IPS-11a (cell line): ENCODE measurements around the gene ROM1.
A peak's percentile ranks its signal among the peaks of the same experiment; 100 is the strongest.
"Not testable (repeated sequence)": the region's sequence is repeated elsewhere in the genome, so short reads cannot be mapped to it uniquely, and the experiment has no call there.

Source experiments
- H3K4me3 ChIP-seq: one replicate; pipeline ENCODE4 v1.5.1; 2013; ENCODE audit warnings: low read depth, low read length, control low read depth

The ROM1 gene

DNA sequence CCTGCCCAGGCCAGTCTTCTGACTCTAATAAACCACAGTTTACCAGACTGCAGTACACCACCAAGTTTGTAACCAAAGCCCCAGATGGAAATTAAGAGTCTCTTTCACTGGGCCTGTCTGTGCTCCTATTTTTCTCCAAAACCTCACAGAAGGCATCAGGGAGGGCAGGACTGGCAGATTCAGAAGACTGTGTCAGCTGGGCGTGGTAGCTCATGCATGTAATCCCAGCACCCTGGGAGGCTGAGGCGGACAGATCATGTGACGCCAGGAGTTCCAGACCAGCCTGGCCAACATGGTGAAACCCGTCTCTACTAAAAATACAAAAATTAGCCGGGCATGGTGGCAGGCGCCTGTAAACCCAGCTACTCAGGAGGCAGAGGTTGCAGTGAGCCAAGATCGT, 27.7 kb upstream of the ROM1 start:
- not testable (repeated sequence) for H3K4me3 ChIP-seq

DNA sequence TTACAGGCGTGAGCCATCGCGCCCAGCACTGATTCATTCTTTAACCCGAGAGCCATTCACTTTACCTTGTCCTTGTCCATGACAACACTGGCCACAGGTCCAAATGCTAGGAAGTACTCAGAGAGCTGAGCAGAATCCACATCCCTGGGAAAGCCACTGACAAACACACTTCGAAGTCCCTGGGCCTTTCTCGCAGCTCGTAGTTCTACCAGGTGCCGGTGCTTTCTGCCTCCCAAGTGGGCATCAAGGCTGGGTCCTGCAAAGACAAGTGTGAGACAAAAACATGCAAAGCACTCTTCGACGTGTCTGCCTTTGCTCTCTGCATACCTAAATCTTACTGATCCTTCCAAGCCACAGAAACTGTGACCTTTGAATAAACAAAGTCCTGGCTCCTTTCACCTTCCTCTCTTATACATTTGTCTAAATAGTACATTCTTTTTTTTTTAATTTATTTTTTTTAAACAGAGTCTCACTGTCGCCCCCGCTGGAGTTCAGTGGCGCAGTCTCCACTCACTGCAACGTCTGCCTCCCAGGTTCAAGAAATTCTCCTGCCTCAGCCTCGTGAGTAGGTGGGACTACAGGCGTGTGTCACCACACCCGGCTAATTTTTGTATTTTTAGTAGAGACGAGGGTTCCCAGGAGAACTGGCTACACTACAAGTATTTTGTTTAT, 24.0 kb upstream of the ROM1 start:
- no peak overlapping the region for H3K4me3 ChIP-seq

DNA sequence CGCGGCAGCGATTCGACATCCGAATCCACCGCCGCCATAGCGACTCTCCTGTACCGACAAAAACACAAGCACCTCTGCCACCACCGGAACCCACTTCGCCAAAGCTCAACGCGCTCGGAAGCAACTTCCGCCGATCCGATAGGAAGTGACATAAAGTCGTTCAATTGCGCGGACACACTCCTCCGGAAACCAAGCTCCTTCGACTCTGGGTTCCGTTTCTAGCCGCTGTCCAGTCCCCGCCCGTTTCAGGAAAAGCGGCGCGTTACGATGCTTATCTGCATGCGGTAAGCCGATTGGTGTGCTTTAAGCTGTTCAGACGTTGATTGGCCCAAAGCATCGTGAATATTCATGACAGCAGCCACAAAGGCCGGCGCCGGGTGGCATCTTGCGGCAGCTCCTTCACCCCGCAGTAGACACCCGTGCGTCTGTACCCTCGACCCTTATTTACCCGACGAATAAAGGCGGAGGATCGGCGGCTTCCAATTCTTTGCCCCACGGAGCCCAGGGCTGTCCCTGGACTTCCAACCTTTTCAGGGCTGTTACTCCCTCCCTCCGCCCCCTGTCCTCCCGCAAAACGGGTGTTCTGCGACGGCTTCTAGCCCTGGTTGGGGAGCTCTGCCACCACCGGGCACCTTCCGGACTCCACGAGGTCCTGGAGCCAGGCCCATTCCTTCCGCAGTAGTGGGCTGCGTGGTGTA, 21.5 kb upstream of the ROM1 start, which contains the start of gene TUT1:
Gene TUT1, minus strand, starts transcription at position 76 of the 698 bp plus-strand sequence. Its CDS starts 38 bp downstream, at position 38.
- H3K4me3 ChIP-seq: peak within 1 kb of the TSS; percentile 94

DNA sequence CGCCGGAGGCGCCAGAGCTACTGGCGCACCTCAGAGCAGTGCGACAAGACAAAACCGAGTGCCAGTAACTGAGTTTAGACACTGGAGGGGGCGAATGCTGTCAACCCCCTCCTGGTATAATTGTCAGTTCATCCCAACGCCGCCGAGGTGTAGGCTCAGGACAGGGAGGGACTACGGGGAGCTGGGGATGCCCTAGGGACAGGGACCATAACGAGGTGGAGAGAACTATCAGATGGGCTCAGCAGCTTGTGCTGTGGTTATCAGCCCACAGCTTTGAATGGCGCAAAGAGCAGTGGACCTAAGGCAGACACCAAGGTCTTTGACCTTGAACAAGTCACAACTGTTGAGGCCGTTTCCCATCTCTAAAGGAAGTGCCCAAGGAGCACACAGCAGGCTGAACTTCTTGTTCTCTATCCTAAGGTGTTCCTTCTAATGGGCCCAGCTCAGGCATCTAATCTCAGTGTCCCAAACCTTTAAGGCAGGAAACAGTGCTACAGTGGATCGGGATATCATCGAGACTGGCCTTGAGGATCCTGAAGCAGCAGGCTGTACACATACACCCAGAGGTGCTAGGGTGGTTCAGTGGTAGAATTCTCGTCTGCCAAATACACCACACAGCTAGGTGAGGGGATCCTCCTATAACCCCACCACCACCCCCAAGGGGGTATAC, 20.8 kb upstream of the ROM1 start:
- peak overlapping the region; percentile 55 for H3K4me3 ChIP-seq

DNA sequence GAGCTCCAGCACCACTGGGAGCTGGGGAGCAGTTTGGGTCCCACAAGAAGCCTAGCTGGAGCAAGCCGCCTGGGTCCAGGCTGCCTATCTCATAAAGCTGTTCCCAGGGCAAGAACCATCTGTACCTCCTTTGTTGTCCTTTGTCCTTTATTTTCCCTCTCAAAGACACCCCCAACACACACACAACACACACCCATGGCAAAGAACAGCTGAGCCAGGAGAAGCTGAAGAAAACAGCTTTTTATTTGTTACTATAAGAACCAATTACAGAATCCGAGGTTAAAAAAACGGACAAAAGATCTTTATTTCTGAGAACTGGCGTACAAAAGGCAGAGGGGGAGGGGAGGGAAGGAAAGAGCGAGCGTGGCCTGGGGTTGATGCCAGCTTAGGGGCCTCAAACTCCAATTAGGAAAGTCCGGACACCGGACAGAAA, 20.1 kb upstream of the ROM1 start:
- no peak overlapping the region for H3K4me3 ChIP-seq

DNA sequence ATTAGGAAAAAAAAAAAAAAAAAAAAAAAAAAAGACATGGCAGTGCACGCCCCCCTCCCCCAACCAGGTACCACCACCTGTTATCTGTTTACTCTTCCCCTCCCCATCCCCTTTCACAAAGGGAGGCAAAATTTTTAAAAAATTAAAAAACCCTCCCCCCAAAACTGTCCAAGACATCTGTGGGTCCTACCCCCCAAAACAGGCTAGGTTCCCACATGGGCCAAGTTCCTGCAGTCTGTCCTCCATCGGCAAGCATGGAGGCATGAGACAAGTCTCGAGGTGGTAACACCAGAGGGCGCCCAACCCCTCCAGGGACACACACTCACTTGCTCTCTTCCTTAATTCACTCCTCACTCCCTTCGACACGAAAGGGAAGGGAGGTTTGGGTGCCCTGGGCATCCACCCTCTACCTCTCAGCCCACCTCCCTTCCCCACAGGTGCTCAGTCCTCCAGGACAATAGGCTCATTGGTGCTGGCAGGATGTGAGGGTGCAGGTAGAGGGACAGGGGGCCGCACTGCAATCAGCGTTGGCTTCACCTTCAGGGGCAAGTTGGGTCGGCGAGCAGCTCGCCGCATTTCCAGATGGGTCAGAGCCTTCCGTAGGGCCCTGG, 19.5 kb upstream of the ROM1 start:
- no peak overlapping the region for H3K4me3 ChIP-seq

DNA sequence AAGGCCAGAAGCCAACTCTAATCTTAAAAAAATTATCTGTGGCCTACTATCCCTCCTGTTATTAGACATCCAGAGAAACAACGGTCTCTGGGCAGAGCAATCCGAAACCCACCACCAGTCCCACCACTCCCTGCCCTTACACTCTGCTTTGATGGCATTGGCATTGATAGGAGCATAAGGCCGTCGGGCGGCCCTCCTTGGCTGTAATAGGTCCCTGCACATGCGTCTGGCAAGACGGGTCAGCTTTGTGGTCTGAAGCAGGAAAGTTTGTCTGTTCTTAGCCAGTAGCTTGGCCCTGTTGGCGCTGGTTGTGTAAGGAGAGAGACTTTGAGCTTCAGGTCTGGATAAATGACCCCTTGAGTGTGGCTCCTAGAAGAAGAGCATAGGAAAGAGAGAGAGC, 17.9 kb upstream of the ROM1 start:
- no peak overlapping the region for H3K4me3 ChIP-seq

DNA sequence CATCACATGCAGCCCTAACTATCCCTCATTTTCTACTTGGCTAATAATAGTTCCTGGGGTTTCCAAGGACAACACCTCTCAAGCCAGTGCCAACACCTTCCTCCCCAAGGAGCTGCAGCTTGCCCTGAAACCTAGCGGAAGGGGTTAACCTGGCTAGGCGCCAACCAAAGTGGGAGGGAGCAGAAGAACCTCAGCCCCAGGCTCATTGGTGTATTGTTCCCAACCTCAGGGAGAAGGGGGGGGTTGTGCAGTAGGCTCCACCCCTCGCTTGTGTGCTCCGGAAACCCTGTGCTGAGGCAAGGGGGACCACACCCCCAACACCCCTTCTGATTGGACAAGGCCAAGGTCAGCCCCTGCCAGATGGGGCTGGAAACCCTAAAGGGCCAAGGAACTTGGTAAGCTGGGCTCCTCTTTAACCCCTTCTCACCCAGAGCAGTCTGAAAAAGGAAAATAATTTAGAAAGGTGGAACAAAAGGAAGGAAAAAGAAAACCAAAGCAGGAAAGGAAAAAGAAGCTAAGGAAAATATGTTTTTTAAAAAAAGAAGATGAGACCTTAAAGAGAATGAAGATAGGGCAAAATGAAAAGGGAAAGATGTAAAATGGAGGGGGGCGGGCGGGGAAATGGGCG, 13.9 kb upstream of the ROM1 start:
- H3K4me3 ChIP-seq: no peak overlapping the region

DNA sequence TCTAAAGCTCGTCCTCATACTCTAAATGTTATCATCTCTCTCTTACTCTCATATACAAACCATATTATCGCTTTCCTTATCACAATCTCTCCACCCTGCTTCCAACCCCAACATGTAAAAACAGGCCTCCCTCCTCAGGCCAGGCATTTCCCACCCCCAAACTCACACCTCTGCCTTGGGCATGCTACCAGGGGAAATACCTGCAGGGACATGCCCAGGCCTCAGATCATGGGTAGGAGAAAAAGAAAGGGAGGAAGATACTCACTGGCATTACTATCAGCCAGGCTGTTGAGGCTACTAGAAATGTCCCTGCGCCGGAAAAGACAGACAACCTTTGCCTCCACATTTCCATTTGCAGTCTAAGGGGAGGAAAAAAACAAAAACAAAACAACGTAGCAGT, 13.2 kb upstream of the ROM1 start:
- no peak overlapping the region for H3K4me3 ChIP-seq

DNA sequence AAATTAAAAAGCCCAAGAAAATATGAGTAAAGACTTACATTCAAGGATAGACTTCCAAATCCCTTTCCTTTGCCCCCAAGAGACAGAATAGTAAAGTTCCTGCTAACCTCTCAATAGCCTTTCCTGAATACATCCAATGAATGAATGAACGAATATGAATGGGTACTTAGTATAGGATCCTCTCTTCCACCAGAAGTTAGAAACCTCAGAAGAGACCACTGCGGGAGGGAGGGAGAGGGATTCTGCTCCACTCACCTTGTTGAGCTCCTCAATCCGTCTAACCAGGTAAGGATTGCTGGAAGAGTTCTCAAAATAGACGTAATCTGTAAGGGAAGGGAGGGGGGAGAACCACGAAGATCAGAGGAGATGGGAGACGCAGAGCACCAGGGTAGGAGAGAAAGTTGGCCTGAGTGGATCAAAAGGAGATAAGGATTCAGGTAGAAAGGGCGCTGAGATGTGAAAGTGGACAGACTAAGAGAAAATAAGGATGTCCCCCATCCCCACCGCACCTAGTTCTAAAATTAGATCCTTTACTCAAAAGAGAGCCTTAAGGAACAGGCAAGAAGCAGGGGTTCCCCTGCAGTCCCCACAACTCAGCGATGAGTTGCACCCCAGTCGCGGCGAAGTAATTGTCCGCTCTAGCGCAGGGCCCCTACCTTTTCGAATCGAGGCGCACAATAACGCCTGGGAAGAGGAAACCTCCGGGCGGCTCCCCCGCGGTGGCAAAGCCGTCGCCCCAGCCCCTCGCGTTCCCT, 12.5 kb upstream of the ROM1 start:
- peak overlapping the region; percentile 58 for H3K4me3 ChIP-seq

DNA sequence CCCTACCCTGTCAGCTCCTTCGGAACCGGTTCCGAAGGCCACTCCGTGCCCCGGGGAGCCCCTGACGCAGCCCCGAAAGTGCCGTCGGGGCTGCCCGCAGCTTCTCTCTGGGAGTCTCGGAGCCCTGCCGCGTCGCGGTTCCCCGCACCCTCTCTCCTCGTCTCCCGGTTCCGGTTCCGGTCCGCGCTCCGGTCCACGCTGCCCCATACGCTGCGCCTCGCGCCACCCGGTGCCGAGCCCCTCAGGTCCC, 12.0 kb upstream of the ROM1 start:
- peak overlapping the region; percentile 58 for H3K4me3 ChIP-seq

DNA sequence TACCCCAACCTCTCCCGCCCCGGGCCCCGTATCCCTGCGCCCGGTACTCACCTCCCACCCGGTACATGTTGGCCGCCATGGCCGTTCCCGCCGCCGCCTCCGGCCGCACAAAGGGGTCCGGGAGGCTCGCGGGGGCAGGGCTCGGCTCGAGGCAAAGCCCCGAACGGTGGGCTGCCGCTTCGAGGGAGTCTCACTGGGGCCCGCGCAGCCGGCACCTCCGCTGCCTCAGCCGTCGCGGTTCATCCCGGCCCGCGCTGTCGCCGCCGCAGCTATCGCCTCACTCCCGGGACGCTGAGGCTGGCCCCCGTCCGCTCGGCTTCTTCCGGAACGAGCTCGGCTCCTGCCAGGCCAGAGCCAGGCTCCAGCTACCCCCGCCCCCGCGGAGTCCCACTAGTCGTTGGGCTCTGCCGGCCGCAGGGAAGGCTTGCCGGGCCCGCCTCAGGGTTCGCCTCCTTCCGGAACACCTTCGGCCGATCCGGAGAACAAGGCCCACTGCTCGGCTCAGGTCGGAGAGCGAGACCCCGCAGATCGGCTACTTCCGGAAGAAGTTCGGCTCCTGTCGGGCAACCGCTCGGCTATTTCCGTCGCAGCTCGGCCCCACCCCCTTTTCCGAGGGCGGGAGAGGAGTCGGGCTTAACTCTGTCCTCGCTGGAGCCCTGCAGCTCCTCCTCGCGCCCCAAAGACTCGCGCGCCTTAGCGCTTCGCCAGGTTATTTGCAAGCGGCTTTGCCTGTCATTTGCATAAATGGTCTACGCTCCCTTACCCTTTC, 11.5 kb upstream of the ROM1 start, which contains the start of gene MTA2:
Gene MTA2, minus strand, starts transcription at position 494 of the 769 bp plus-strand sequence. Its CDS starts 415 bp downstream, at position 79.
- H3K4me3 ChIP-seq: peak within 1 kb of the TSS; percentile 58

DNA sequence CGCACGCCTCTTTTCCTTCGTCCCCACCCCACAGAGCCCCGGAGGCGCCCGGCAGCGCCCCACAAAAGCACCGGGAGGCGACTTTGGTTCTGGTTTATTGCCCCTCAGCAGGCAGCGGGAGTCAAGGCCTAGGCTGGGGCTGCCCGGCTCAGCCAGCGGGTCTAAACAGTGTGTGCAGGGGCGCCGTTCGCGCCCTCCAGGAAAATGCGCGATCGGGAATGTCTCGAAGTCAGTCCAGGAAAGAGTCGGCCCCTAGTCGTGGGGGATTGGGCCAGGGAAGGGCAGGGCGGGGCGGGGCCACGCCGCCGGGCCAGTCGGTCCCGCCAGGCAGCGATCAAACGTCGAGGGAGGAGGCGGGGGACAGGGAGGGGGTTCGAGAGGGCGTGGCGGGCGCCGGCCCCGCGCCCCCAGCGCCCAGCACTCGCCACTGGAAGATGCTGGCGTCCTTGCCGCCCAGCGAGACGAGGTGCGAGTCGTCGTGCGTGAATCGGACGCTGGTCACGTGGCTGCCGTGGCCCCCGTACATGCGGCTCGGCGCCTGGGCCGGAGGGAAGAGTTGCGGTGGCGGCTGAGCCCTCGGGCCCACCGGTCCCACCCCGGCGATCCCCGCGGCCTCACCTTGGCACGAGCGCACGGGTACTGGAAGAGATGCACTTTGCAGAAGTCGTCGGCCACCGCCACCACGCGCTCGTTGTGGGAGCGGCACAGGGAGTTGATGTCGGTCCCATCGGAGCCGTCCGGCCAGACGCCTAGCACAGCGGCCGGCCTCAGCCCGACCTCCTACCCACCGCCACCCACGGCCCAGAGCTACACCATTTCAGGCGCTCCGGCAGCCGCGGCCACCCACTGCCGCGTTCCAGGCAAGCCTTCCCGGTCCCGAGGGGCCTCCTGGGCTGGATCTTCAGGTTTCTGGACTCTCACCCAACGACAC, 10.7 kb upstream of the ROM1 start:
- H3K4me3 ChIP-seq: peak overlapping the region; percentile 42

DNA sequence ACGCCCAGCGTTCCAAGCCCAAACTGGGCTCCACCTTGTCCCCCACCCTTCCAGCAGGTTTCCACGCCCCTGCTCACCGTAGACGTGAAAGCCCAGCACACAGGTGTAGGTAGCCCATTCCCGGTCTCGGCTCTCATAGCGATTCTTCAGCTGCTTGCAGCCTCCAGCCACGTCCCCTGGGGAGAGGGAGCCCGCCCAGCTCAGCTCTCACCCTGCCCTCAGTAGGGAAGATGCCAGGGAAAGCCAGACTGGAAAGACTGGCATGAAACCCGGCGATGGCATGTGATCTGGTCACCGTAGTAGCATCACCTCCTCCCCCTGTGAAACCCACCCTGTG, 10.0 kb upstream of the ROM1 start:
- no peak overlapping the region for H3K4me3 ChIP-seq

DNA sequence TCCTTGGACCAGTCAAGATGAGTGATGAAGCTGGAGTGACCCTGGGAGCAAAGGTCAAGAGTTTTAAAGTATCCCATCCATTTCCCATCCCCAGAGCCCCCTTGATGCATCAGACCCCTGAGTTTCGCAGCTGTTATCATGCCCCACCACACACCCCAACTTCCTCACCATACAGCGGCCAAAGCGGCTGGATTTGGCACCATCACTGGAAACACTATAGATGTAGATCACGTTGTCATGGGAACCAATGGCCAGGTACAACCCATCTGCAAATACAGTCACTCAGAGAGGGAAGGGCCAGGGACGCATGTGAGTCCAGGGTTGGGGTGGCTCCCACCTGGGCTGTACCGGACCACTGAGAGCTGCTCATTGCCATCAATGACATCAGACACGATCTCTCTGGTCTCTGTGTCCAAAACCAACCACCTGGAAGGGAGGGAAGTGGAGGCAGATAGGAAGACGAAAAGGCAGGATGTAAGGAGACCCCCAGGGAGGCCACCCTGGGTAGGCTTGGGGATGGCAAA, 9.2 kb upstream of the ROM1 start:
- H3K4me3 ChIP-seq: no peak overlapping the region

DNA sequence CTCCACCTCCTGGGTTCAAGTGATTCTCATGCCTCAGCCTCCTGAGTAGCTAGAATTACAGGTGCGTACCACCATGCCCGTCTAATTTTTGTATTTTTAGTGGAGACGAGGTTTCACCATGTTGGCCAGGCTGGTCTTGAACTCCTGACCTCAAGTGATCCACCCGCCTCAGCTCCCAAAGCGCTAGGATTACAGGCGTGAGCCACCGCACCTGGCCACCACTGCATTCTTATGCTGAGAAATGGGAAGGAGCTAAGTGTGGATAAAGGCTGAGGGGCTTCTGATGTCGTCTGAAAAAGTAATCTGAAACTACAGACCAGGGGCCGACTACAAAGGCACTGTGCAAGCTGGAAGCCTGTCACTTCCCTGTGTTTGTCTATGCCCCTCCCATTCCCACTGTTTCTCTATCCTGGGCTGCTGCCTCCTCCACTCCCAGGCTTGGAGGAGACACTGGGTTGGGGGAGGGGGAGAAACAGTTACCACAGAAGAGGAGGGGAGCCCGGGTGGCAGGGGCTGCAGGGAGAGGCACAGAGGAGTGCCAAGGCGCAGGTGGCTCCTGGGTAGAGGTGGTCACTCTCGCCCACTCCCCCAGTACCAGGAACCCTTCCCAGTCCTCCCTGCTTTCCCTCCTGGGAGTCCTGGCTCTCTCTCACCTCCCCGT, 8.5 kb upstream of the ROM1 start:
- no peak overlapping the region for H3K4me3 ChIP-seq

DNA sequence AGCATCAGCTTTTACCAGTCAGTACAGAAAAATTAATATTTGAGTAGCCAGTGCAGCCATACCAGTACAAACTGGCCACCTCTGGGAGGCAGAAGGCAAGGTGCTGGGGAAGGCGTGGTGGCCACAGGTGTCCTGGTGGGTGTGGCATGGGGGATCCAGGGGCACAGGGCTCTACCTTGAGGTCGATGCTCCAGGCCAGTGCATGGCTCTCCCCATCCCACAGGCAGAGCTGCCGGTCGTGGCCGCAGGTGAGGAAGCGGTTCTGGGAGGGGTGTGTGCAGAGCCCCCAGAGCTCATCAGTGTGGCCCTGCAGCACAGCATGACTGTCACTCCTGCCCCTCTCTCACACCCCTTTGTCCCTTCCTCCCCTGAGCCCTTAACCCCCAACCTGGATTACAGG, 7.6 kb upstream of the ROM1 start:
- no peak overlapping the region for H3K4me3 ChIP-seq

DNA sequence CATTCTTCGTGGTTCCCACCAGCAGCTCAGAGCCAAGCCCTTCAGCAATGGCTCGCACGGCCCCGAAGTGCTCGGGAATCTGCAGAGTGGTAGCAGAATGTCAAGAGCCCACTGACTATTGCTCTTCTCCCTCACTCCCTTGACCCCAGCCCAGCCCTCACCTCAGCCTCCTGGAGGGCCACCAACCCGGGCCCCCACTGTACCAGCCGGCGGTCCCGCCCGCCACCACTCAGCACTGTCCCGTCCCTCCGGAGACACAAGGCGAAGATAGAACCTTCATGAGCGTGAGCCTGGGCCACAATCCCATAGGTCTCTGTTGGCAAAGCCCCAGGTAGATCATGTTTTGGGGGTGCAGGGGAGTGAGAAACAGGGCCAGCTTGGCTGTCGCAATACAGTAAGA, 7.2 kb upstream of the ROM1 start:
- H3K4me3 ChIP-seq: no peak overlapping the region
